NB4 (cell line): ENCODE measurements around the gene EPHB1.
A peak's percentile ranks its signal among the peaks of the same experiment; 100 is the strongest.

Source experiments
- DNase-seq: peaks from one replicate; pipeline ENCODE4 v3.0.0; 2010; ENCODE audit warnings: low read depth
- H3K4me3 ChIP-seq: one replicate; pipeline ENCODE4 v1.5.1; 2011; ENCODE audit warnings: mild to moderate bottlenecking, low read depth, low read length, moderate library complexity
- CTCF ChIP-seq: IDR thresholded peaks from one replicate; pipeline ENCODE4 v1.5.1; 2012; ENCODE audit warnings: low read depth, low read length
- MYC ChIP-seq: IDR thresholded peaks from 2 replicates; pipeline ENCODE4 v1.6.1; 2011; ENCODE audit warnings: low read depth, low read length
- POLR2A ChIP-seq: IDR thresholded peaks from 2 replicates; pipeline ENCODE4 v1.6.1; 2011; ENCODE audit warnings: mild to moderate bottlenecking; ENCODE audit not compliant: insufficient read length; ENCODE audit errors: extremely low read depth
- TF ChIP-seq, protein P1 (sequence below): IDR thresholded peaks from 2 replicates; pipeline ENCODE4 v1.6.1; 2011; ENCODE audit warnings: low read depth, low read length

Gene EPHB1

DNA sequence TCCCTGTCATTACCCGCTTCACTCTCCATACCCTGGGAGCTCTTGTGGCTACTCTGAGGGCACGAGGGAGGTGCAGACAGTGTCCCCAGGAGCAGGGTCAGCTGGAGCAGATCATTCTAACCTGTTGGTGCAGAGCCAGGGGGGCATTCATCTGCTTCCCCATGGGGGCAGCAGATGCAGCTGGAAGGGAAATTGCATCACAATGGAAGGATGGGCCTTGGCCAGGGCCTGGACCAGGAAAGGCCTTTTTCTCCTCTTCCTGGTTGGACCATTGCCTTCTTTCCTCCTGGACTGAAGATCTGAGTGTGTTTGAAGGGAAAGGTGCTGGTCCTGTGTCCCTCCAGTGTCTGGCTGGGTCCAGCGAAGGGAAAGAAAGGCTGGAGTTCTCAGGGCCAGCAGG lies 55.7 kb downstream of the EPHB1 start:
- H3K4me3 ChIP-seq: no peak overlapping the region
- DNase-seq: no peak
- TF ChIP-seq MYC (no peak), POLR2A (no peak), CTCF (no peak)
- TF ChIP-seq, protein P1, sequence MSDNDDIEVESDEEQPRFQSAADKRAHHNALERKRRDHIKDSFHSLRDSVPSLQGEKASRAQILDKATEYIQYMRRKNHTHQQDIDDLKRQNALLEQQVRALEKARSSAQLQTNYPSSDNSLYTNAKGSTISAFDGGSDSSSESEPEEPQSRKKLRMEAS: no peak

DNA sequence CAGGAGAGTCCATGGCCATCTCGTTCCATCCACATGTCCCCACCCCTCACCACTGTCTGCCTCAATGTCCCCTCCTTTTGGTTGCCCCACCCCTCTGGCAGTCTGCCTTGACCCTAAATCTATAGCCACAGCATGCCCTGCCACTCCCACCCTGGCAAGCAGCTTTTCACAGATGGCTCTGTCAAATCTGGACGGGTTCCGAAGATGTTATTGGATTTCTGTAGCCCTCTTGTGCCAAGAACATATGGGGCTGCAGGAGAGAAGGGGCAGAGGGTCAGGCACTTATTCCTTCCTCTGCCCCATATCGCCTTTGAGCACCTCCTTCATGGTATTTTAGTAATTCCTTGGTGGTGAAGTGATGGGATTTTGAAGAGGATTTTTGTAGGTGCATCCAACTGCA lies 57.1 kb downstream of the EPHB1 start:
- DNase-seq: no peak
- TF ChIP-seq, protein P1: no peak
- TF ChIP-seq POLR2A: no peak
- TF ChIP-seq MYC: no peak
- TF ChIP-seq CTCF: no peak
- H3K4me3 ChIP-seq: no peak overlapping the region

GRCh38 chr3:134852893-134853351 lies 57.9 kb downstream of the EPHB1 start:
- H3K4me3 ChIP-seq: no peak overlapping the region
- TF ChIP-seq, protein P1: no peak
- no peak for TF ChIP-seq CTCF
- TF ChIP-seq MYC: no peak
- no peak for TF ChIP-seq POLR2A
- DNase-seq: peak; percentile 27

- TF ChIP-seq, protein P1: no peak
- TF ChIP-seq MYC: no peak
- TF ChIP-seq CTCF: no peak
- TF ChIP-seq POLR2A: no peak
- H3K4me3 ChIP-seq: no peak overlapping the region
These were observed 59.2 kb downstream of the EPHB1 start for GRCh38 chr3:134854254-134854653.

GRCh38 chr3:134857356-134857755 lies 62.3 kb downstream of the EPHB1 start:
- DNase-seq: no peak
- no peak for TF ChIP-seq MYC
- TF ChIP-seq, protein P1: no peak
- no peak for TF ChIP-seq CTCF
- TF ChIP-seq POLR2A: no peak
- H3K4me3 ChIP-seq: no peak overlapping the region

More at GRCh38 chr3:134854254-134854653, 59.2 kb downstream of the EPHB1 start:
- DNase-seq: peak; percentile 15

DNA sequence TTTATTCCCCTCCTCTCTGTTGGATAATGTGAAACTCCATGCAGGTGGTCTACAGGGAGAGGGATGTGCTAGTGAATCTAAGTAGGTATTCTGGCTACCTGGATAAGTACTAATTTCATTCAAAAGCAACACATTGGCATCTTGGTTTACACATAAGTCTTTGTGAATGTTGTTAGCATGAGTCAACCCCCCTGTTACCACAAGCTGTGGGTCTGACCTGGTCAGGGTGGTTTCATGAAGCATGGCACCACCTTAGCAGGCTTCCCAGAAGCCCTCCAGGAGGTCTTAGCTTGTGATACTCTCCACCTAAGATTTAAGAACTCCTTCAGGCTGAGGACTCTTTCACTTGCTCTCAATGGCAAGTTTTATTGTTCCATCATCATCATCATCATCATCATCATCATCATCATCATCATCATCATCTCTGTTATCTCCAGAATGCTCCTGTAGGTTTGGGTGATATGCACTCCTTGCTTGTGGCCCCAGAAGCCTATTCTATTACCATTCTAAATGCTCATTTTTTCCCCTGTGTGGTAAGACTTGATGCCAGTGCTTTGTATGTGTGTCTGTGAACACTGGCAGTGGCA lies 62.8 kb downstream of the EPHB1 start:
- TF ChIP-seq POLR2A (no peak), CTCF (no peak), MYC (no peak)
- TF ChIP-seq, protein P1: no peak
- no peak for DNase-seq
- no peak overlapping the region for H3K4me3 ChIP-seq
